ENCODE measurements around the gene ZNF511.

DNA sequence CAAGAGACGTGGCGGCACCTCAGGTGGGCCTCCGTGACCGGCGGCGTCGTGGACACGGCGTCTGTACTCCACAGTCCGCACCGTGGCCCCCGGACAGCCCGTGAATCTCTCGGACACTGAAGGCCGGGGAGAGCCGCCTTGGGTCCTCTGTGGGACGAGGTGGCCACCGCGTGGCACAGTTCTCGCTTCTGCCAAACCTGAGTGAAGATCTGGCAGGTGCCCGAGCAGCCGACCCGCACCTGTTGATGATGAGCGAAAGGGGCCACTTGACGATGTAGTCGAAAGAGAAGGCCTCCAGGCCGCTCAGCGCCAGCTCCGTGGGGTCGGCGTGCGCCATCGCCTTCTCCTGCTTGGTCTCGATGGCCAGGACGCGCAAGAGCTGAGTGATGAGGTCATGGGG is 23.5 kb upstream of the ZNF511 start:
- TF ChIP-seq POLR2A (IDR thresholded peaks at IDR 0.05; ENCODE audit: low read length) (no peak), GATA1 (IDR thresholded peaks at IDR 0.05; ENCODE audit: low read depth, low read length) (no peak)
